SU-DHL-6 (cell line): ENCODE measurements around the gene PRPF8.

Source experiments
- EZH2phosphoT487 ChIP-seq: fragments of 200-600 bp; sonication (generic), shearing (Covaris generic); conservative IDR thresholded peaks from 2 replicates; pipeline ENCODE4 v1.6.1; 2018; ENCODE audit warnings: mild to moderate bottlenecking, antibody characterized with exemption, low read length, moderate library complexity, mixed read lengths
- TF ChIP-seq, protein P1 (sequence below): fragments of 200-600 bp; sonication (generic); IDR thresholded peaks from one replicate; pipeline ENCODE4 v1.5.1; 2017; ENCODE audit warnings: antibody characterized with exemption, mild to moderate bottlenecking, low read length, moderate library complexity; ENCODE audit not compliant: insufficient read depth, poor library complexity, severe bottlenecking

- TF ChIP-seq, protein P1, sequence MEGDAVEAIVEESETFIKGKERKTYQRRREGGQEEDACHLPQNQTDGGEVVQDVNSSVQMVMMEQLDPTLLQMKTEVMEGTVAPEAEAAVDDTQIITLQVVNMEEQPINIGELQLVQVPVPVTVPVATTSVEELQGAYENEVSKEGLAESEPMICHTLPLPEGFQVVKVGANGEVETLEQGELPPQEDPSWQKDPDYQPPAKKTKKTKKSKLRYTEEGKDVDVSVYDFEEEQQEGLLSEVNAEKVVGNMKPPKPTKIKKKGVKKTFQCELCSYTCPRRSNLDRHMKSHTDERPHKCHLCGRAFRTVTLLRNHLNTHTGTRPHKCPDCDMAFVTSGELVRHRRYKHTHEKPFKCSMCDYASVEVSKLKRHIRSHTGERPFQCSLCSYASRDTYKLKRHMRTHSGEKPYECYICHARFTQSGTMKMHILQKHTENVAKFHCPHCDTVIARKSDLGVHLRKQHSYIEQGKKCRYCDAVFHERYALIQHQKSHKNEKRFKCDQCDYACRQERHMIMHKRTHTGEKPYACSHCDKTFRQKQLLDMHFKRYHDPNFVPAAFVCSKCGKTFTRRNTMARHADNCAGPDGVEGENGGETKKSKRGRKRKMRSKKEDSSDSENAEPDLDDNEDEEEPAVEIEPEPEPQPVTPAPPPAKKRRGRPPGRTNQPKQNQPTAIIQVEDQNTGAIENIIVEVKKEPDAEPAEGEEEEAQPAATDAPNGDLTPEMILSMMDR = no peak
- TF ChIP-seq EZH2phosphoT487 = no peak
Observed at GRCh38 chr17:1713160-1713877, 28.7 kb upstream of the PRPF8 start.
